Amniotic stem cell (primary cell): Measurements from ENCODE around the gene DNAJC4.

Experiments used
- DNase-seq: peaks from one replicate; lab custom pipeline; 2025; lab: John Stamatoyannopoulos, UW

DNAJC4 gene

DNA sequence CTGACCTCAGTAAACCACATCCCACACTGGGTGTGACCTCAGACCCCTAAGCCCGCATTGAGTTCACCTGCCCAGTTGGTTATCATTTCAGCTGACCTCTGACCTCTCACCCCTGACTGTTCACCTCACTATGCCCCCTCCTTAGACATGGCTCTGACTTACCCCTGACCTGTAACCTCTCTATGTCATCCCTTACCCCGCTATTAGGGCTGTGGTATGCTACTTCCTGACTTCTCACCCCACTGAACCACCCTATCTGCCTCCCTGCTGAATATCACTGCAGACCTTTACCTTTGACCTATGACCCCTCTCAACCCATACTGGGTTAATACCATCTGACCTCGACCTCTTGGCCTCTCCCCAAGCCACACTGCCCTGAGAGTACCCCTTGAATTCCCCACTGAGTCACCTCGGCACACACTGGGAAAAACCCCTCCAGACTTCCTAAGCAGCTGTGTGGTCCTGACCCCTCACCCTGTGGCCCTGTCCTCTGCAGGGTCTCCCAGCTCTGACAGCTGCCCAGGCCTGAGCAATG is 29.3 kb downstream of the DNAJC4 start:
- no peak for DNase-seq

DNA sequence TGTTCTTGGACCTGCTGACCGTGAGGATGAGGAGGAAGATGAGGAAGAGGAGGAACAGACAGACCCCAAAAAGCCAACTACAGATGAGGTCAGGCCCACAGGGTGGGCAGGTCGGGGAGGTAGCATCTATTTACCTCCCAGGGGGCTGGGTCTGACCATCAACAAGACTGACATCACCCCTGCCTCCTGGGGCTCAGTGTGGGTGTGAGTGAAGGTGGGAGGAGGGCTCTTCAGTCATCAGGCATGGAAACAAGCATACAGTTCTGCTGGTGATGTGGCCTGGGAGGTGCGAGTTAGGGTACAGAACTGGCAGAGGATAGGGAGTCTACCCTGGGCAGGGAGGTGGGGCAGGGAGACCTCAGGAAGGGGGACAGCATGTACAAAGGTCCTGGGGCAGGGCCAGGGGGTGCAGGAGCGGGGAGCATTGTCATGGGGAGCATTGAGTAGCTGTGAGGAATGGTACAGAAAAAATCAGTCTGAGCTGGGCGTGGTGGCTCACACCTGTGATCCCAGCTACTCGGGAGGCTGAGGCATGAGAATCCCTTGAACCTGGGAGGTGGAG is 29.9 kb downstream of the DNAJC4 start:
- DNase-seq = no peak

DNA sequence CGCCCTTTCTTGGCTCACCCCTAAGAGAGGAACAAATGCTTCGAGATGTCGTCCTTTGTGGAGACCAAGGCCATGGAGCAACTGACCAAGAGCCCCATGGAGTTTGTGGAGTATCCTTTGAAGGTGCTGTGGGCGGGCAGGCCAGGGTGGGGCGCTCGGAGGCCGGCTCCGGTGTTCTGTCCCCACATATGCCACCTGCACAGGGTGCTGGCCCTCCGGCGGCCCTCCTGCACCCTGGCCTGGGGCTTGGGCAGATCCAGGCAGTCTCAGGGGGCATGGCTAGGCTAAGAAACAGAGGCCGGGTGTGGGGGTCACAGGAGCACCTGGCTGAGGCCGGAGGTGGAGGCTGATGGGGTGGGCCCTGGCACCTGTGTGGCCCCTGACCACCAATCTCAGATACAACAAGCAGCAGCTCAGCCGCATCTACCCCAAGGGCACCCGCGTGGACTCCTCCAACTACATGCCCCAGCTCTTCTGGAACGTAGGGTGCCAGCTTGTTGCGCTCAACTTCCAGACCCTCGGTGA is 31.3 kb downstream of the DNAJC4 start:
- no peak for DNase-seq

DNA sequence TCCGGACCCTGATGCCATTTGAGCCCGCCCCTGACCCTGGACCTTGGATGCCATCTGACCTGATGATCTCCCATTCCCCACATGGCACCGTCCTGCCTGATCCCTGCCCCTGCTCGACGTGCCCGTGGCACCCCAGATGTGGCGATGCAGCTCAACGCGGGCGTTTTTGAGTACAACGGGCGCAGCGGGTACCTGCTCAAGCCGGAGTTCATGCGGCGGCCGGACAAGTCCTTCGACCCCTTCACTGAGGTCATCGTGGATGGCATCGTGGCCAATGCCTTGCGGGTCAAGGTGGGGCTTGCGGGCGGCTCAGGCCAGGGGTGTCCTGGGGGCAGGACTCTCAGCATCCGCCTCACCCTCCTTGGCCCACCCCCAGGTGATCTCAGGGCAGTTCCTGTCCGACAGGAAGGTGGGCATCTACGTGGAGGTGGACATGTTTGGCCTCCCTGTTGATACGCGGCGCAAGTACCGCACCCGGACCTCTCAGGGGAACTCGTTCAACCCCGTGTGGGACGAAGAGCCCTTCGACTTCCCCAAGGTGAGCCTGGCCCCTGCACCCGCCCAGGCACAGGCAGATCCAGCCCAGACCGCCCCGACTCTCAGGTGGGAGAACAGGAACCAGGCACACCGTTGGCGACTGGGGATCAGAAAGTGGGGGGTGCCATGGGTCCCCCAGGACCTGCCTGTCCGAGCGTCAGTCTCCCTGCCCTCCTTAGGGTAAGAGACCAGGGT is 32.1 kb downstream of the DNAJC4 start:
- DNase-seq = no peak

DNA sequence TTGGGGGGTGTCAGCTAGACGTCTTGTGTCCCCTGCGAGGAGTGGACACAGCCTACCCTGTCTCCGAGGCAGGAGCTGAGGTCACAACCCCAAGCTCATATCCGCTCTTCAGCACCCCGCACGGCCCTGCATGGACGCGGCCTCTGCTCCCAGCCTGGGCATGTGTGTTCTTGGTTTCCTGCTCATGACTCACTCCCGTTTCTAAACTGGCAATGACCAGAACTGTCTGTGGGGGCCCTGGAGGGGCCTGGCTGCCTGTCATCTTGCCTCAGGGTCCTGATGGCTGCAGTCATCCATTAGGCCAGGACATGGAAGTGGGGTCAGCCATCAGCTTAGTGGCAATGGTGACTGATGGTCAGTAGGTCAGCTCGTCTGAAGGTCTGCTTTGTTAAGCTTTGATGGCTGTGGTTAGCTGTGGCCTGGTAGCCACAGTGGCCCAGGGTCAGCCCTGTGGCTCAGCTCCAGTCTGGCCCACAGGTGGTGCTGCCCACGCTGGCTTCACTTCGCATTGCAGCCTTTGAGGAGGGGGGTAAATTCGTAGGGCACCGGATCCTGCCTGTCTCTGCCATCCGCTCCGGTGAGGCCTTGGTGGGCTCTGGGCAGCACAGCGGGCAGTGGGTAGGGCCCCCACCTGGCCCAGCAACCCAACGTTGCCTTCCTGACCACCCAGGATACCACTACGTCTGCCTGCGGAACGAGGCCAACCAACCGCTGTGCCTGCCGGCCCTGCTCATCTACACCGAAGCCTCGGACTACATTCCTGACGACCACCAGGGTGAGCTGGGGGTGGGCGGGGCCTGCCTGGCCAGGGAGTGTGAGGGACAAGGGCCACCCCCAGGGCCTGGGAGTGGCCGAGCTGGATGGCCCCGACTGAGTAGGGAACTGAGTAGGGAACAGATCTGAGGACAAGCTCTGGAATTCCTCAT is 32.9 kb downstream of the DNAJC4 start:
- DNase-seq = no peak

DNA sequence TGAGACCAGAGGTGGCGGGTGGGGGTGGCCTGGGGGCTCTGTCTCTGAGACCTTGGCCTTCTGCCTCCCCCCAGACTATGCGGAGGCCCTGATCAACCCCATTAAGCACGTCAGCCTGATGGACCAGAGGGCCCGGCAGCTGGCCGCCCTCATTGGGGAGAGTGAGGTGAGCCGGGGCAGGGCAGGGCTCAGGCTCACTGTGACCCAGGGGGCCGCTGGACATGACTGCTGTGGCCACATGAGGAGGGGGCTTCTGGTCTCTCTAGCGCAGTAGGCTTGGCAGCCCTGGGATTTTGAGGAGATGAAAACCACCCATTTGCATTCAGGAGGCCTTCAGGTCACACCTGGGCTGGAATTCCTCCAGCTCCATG is 33.6 kb downstream of the DNAJC4 start:
- DNase-seq = no peak

DNA sequence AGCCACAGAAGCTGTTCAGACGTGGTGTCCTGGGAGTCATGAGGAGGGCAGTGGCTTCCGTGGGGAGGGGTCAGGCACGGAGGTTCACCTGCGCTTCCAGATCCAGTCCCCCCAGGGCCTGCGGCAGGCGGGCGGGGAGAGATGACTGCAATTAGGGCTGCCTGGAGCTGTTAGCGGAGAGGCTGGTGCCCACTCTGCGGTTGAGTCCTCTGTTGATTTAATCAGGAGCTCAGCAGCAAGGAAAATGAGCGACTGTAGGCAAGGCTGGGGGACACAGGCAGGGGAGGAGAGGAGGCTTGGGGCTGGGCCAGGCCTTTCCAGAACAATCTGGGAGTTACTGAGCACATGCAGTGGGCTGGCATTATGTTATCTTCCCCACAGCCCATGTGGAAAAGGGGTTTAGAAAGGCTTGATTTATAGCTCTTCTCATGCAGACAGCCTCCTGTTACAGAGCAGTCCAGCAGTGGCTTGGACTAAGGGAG is 34.1 kb downstream of the DNAJC4 start:
- DNase-seq = no peak

DNA sequence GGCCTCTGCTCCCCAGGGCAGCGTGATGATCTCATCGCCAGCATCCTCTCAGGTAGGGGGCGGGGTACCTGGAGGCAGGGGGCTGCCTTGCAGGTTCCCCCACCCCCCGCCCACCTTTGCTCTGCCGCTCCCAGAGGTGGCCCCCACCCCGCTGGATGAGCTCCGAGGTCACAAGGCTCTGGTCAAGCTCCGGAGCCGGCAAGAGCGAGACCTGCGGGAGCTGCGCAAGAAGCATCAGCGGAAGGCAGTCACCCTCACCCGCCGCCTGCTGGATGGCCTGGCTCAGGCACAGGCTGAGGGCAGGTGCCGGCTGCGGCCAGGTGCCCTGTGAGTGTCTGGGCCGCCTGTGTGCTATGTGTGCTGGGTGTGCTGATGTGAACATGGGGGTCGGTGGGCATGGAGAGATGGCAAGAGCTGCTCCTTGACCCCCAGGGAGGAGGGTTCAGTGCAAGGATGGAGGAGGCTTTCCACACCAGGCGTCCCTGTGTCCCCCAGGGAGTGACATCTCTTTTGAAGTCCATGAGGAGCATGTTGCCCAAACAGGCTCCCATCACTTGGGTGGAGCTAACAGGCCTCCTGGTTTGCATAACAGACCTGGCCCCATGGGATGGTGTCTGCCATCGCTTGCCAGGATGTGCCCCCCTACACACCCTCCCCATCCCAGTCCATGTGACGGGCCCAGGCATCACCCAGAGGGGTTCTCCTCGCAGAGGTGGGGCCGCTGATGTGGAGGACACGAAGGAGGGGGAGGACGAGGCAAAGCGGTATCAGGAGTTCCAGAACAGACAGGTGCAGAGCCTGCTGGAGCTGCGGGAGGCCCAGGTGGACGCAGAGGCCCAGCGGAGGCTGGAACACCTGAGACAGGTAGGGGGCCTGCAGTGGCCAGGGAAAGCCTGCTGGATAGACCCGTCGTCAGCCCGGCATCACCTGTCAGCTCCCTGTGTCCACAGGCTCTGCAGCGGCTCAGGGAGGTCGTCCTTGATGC is 35.1 kb downstream of the DNAJC4 start:
- no peak for DNase-seq

DNA sequence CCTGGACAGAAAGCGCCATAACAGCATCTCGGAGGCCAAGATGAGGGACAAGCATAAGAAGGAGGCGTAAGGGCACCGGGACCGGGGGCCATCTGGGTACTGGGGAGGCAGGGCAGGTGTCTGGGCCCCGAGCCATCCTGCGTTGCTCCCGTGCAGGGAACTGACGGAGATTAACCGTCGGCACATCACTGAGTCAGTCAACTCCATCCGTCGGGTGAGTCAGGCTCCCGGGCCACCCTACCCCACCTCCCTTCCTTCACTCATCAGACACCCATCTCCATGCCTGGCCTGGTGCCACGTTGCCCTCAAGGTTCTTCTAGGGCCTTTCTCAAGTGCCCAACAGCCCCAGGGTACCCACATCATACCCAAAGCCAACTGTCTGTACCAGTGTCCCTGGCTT is 36.0 kb downstream of the DNAJC4 start:
- no peak for DNase-seq

DNA sequence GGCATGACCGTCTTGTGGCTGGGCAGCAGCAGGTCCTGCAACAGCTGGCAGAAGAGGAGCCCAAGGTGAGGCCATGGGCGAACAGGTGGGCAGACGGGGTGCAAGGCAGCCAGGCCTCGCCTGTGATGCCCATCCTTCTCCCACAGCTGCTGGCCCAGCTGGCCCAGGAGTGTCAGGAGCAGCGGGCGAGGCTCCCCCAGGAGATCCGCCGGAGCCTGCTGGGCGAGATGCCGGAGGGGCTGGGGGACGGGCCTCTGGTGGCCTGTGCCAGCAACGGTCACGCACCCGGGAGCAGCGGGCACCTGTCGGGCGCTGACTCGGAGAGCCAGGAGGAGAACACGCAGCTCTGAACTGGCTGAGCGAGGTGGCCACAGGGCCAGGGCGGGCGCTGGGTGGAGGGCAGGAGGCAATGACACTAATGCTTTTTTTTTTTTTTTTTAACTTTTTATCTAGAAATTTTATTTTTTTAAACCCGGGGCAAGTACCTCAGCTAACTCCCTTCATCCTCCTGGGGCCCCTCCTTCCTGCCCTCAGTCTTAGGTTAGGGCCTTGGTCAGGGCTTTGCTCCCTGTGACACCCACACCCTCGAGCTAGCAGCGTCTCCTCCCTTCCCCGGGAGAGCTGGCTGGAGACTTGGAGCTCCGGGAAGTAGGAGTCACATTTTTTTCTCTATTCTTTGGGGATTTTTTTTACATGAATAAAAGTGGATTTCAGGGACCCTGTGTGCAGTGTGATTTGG is 37.0 kb downstream of the DNAJC4 start:
- DNase-seq = no peak

DNA sequence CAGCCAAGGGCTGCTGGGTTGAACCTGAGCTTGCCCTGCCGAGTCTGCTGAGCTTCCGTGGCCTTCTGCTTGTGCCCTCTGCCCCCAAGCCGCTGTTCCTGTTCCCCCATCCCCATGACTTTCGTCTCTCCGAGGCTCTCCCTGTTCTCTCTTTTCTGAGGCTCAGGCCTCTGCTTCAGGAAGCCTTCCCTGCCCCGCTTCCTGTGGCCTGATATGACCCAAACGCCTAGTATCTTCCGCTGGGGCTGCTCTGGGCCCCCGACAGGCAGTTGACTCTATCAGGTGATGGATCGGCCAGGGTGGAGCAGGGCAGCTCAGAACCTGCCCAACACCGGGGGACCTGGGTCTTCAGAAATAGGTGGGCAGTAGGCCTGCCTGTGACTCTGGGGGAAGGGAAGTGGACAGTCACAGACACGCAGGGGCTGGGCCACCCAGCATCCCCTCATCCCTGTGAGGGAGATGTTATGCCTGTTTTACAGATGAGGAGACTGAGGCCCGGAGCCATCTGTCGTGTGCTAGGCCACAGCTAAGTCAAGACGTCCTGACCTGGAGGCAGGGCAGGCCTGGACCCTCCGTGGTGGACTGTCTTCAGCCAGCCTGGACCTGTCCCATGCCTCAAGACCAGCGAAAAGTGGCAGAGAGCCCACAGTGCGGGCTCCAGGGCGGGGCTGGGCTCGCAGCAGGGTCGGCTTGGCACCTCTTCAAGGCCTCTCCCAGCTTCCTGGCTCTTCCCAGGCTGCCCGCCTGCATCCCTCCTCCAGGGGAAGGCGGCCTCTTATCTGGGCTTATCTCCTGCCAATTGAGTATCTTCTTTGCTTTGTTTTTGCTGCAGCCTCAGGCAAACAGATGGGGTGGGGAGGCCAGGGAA is 37.9 kb downstream of the DNAJC4 start:
- no peak for DNase-seq

DNA sequence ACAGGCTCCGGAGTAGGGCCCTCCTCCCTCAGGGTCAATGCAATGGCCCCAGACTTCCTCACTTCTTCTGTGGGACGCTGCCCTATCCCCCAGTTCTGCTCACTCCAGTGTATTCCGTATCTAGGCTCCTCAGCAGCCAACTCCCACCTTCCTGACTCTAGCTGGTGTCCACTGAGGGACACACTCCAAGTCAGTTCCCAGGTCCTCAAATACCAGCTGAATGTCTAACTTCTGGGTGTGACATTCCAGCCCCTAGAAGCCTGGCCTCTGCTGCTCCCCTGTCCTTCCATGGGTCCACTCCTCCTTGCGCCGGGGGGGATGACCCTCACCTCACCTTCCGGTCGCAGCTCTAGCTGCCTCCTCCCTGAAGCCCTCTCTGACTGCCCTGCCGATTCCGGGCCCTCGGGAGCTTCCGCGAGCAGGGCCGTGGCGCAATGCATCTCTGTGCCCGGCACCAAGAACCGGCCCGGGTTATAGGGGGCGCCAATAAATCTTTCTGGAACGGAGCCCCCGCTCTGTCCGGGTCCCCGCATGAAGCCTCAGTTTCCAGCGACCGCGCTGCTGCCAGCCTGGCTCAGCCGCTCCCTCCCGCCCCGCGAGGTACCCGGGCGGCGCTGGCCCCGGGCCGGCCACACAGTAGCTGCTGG is 38.7 kb downstream of the DNAJC4 start:
- DNase-seq = no peak

DNA sequence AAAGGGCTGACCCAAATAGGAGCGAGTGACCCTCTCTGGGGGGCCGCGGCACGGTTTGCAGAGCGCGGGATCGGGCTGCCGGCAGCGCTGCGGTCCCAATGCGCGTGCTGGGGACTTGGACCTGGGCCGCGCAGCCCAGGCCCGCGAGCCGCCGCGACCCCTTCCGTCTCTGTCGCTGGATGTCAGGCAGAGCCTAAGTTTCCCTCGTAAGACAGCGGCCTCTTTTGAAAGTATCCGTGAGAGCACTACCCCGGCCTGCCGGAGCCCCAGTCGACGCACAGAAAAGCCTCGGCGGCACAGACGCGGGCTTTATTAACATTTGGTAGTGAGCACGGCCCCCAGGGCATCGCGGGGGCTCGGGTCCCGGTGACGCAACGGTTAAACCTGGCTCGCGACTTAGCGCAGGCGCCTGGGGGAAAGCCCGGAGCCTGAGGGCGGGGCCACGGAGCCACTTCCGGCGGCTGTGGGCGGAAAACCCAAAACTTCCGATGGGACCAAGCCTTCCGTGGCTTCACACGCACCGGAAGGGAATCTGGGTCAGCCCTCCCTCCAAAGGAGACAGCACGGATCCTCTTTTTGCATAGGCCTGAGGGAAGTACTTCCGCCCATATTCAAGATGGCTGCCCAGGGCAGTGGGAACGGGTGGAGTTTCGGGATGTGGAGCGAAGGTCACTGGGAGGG is 39.3 kb downstream of the DNAJC4 start:
- peak; percentile 99 for DNase-seq

DNA sequence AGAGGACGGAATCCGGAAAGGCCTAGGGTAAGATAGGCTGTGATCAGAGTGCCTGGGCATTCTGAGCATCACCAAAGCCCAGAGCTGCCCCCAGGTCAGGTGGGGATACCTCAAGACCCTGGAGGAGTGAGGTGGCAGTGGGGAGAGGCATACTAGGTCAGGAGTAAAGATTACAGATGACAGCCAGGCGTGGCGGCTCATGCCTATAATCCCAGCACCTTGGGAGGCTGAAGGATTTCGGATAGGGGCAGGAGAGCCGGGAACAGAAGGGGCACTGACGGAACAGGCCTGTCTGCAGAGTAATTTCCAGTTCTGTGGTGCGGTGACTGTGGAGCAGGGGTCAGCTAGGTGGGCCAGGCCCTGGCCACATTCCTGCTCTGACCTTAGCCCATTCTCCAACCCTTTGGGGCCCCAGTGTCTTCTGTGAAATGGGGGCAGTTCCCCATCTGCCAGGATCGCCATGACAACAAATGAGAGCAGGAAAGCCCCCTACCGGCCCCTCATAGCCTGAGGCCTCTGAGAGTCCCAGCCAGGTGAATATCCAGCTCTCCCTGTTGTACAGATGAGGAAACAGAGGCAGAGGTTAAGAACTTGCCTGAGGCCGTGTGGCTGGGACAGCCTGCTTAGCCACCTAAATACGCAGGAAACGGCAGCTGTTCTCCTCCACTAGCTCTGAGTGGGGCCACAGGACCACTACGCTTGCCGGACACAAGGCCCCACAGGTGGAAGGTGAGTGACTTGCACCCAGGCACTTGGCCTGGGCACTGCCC is 44.9 kb downstream of the DNAJC4 start:
- no peak for DNase-seq

DNA sequence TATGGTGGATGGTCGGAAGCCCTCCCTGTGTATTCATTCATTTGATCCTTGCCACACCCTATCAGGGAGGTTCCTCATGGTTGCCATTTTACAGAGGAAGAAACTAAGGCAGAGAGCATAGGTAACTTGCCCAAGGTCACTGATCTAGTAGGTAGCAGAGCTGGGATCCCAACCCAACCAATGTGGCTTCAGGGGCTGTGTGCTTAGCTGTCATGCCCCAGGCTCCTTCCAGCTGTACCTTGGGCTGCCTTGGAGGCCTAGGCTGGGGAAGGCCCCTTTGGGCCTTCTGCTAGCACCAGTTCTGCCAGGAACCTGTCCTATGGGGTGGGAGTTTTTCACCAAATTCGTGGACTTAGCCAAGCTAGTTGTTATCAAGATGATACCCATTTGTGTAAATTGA is 45.5 kb downstream of the DNAJC4 start:
- no peak for DNase-seq

DNA sequence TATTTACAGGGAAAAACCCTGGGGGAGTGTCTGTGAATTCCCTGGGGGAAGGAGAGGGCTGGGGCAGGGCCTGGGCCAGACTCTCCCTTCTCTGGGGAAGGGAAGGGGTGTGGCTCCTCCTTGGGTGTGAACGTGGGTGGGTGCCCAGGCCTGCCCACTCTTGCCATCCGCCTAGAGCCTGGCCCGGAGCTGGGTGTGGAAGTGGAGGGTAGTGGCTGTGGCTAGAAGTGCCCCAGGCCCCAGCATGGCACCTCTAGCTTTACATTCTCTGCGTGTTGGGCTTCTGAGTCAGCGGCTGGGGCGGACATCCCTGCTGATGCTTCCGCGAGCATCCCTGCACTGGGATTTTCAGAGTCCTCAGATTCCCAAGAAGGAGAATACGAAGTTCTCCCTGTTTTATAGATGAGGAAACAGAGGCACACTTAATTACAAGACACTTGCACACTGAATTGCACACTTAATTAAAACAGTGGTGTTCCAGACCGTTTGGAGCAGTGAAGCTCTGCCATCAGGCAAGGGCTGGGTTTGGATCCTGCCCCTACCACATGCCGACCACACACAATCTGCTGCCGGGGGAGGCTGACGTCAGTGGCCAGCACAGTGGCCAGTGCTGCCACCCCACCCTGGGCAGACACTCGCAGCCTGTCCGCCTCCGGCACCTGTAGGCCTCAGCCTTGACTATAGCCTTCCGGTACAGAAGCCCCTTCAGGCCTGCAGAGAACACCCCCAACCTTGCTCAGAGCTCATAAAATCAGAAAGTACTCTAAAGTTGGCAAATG is 46.5 kb downstream of the DNAJC4 start:
- DNase-seq = no peak
